GM18520 (cell line): ENCODE measurements around the gene OMP.

Experiments used
- ATAC-seq: cut with Tn5 transposase; IDR thresholded peaks from one replicate; pipeline ENCODE4 v1.9.1; 2021; ENCODE audit not compliant: unreplicated experiment

OMP gene

GRCh38 chr11:77101043-77101537 is 1.6 kb upstream of the OMP start:
- no peak for ATAC-seq

GRCh38 chr11:77103319-77103718 is 679 bp downstream of the OMP start:
- no peak for ATAC-seq

GRCh38 chr11:77104727-77105126 is 2.1 kb downstream of the OMP start:
- no peak for ATAC-seq

- no peak for ATAC-seq
These were observed 3.7 kb downstream of the OMP start for GRCh38 chr11:77106321-77106720.

GRCh38 chr11:77106759-77107158 is 4.1 kb downstream of the OMP start:
- ATAC-seq = no peak

- ATAC-seq = no peak
These were observed 5.3 kb downstream of the OMP start for GRCh38 chr11:77107950-77108349.

GRCh38 chr11:77108436-77108835 is 5.8 kb downstream of the OMP start:
- no peak for ATAC-seq

- no peak for ATAC-seq
These were observed 6.8 kb downstream of the OMP start for GRCh38 chr11:77109236-77110019.

- ATAC-seq = no peak
These were observed 8.2 kb downstream of the OMP start for GRCh38 chr11:77110836-77111235.

GRCh38 chr11:77111277-77111676 is 8.6 kb downstream of the OMP start:
- no peak for ATAC-seq

GRCh38 chr11:77111946-77112345 is 9.3 kb downstream of the OMP start:
- ATAC-seq = no peak

- ATAC-seq = no peak
These were observed 10.2 kb downstream of the OMP start for GRCh38 chr11:77112641-77113381.

GRCh38 chr11:77113382-77114088 is 10.9 kb downstream of the OMP start:
- no peak for ATAC-seq

GRCh38 chr11:77114089-77114463 is 11.4 kb downstream of the OMP start:
- no peak for ATAC-seq

GRCh38 chr11:77115181-77115611 is 12.6 kb downstream of the OMP start:
- no peak for ATAC-seq

- no peak for ATAC-seq
These were observed 13.3 kb downstream of the OMP start for GRCh38 chr11:77115956-77116355.

- ATAC-seq = no peak
These were observed 14.9 kb downstream of the OMP start for GRCh38 chr11:77117492-77117891.

- ATAC-seq = no peak
These were observed 15.4 kb downstream of the OMP start for GRCh38 chr11:77118086-77118485.

- ATAC-seq = no peak
These were observed 16.3 kb downstream of the OMP start for GRCh38 chr11:77118971-77119370.

GRCh38 chr11:77119531-77119936 is 16.9 kb downstream of the OMP start:
- ATAC-seq = no peak

GRCh38 chr11:77120571-77120970 is 17.9 kb downstream of the OMP start:
- ATAC-seq = no peak
